OCI-LY7 (cell line): ENCODE data around the gene ROS1.

Source experiments
- CTCF ChIP-seq: fragments of 200-600 bp; sonication (generic); conservative IDR thresholded peaks from 2 replicates; pipeline ENCODE4 v1.5.1; 2014; ENCODE audit warnings: mild to moderate bottlenecking, antibody characterized with exemption, low read length, moderate library complexity, mixed read lengths
- EZH2phosphoT487 ChIP-seq: fragments of 200-600 bp; sonication (generic); IDR thresholded peaks from 2 replicates; pipeline ENCODE4 v1.6.1; 2018; ENCODE audit warnings: low read depth, borderline replicate concordance, mild to moderate bottlenecking, mixed run types, antibody characterized with exemption, low read length, moderate library complexity, mixed read lengths

GRCh38 chr6:117425431-117426153, at the start of gene ROS1:
- no peak for TF ChIP-seq CTCF
- no peak for TF ChIP-seq EZH2phosphoT487
